22Rv1 (cell line): ENCODE measurements around the gene VTN.

Experiments used
- ZFX ChIP-seq: fragments of 450-650 bp; IDR thresholded peaks from 2 replicates; pipeline ENCODE4 v1.6.1; 2017; ENCODE audit warnings: antibody characterized with exemption, borderline replicate concordance
- TF ChIP-seq, protein P1 (sequence below): fragments of 450-650 bp; IDR thresholded peaks from 2 replicates; pipeline ENCODE4 v1.5.1; 2017; ENCODE audit warnings: mild to moderate bottlenecking

DNA sequence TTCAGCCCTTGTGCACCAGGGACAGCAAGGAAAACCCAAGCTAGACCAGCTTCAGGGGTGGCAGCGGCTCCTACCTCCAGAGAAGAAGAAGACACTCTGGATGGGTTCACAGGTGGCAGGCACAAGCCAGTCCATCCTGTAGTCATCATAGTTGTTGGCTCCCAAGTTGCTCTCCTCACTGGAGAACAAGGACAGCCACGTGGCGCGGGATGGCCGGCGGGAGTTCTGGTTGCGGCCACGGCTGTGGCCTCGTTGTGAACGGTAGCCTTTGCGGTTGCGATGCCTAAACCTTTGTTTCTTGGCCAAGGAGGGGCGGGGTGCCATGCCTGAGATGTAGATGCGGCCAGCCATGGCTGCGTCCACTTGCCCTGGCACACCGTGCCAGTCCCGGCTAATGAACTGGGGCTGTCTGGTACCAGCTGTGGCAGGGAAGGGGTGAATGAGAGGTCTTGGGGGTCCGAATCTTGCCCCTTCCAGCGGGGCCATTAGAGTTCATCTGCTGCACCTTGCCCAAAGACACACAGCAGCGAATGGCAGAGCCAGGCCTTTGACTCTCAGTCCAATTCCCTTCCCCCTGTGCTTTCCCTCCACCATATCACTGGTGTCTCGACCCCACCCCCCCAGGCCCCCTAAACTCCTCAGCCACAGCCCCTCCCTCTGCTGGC lies 2.3 kb downstream of the VTN start:
- TF ChIP-seq, protein P1, sequence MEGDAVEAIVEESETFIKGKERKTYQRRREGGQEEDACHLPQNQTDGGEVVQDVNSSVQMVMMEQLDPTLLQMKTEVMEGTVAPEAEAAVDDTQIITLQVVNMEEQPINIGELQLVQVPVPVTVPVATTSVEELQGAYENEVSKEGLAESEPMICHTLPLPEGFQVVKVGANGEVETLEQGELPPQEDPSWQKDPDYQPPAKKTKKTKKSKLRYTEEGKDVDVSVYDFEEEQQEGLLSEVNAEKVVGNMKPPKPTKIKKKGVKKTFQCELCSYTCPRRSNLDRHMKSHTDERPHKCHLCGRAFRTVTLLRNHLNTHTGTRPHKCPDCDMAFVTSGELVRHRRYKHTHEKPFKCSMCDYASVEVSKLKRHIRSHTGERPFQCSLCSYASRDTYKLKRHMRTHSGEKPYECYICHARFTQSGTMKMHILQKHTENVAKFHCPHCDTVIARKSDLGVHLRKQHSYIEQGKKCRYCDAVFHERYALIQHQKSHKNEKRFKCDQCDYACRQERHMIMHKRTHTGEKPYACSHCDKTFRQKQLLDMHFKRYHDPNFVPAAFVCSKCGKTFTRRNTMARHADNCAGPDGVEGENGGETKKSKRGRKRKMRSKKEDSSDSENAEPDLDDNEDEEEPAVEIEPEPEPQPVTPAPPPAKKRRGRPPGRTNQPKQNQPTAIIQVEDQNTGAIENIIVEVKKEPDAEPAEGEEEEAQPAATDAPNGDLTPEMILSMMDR, result no peak
- no peak for TF ChIP-seq ZFX
